C4-2B (cell line): ENCODE measurements around the gene NME5.

Source experiments
- H3K27ac ChIP-seq: fragments of 450-650 bp; 2 replicates; pipeline ENCODE4 v1.5.1; 2017
- CTCF ChIP-seq: fragments of 450-650 bp; conservative IDR thresholded peaks from 2 replicates; pipeline ENCODE4 v1.5.1; 2017; ENCODE audit warnings: mild to moderate bottlenecking
- ZFX ChIP-seq: fragments of 450-650 bp; IDR thresholded peaks from 2 replicates; pipeline ENCODE4 v1.6.1; 2017

The NME5 gene, protein sequence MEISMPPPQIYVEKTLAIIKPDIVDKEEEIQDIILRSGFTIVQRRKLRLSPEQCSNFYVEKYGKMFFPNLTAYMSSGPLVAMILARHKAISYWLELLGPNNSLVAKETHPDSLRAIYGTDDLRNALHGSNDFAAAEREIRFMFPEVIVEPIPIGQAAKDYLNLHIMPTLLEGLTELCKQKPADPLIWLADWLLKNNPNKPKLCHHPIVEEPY

GRCh38 chr5:138138949-138139780 lies at the start of gene NME5:
Gene NME5, minus strand, starts transcription at chr5:138139428. Its CDS starts 648 bp downstream, at chr5:138138780.
- H3K27ac ChIP-seq, result peak within 1 kb of the TSS; percentile 20; the same call in 1 of the 2 replicates
- TF ChIP-seq CTCF, result no peak
- no peak for TF ChIP-seq ZFX

DNA sequence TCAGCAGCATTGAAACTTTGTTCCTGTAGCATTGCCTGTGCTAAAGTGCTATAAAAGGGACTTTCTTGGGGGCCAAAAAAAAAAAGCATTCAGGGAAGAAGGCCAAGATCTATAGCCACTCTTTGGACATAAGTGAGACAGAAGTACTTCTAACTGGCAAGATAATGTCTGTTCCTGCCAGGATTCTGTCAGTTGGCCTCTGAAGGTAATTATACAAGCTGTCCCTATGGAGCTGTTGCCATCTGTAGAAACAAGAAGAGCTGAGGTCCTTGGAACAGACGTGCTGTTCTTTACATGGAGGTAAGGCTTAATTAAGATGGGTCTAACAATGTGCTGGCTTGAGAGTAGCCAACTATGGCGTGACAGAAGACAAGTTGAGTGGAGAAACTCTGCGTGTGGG lies 49.4 kb upstream of the NME5 start:
- no peak overlapping the region for H3K27ac ChIP-seq
- TF ChIP-seq ZFX (no peak), CTCF (no peak)

GRCh38 chr5:138186002-138186447 lies 46.8 kb upstream of the NME5 start:
- TF ChIP-seq ZFX (no peak), CTCF (no peak)

DNA sequence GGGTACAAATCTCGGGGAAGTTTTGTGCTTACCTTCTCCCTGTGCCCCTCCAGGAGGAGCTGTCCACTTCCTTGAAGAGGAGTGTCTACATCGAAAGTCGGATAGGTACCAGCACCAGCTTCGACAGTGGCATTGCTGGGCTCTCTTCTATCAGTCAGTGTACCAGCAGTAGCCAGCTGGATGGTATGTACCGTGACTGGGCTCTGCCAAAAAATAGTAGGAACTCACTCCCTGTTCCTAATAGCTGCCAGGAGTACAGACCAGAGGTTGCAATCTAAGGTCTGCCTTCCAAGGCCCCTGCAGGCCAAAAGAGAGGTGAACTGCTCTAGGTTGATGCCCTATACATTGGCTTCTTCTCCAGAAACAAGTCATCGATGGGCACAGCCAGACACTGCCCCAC lies 43.6 kb upstream of the NME5 start:
- TF ChIP-seq CTCF (no peak), ZFX (no peak)
- no peak overlapping the region for H3K27ac ChIP-seq

More at GRCh38 chr5:138186002-138186447, 46.8 kb upstream of the NME5 start:
- H3K27ac ChIP-seq, result no peak overlapping the region

DNA sequence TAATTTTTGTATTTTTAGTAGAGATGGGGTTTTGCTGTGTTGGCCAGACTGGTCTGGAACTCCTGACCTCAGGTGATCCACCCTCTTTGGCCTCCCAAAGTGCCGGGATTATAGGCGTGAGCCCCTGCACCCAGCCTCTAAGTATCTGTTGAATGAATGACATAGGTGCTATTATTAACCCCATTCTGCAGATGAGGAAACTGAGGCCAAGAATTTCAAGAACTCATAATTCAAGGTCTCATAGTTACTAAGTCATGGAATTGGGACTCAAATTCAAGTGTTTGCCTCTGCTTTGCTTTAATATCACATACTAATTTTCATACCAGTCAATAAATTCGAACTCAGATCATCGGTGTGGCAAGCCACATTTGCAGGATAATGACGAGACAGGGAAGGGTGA lies 41.6 kb upstream of the NME5 start:
- H3K27ac ChIP-seq, result peak overlapping the region; percentile 12; the same call in 1 of the 2 replicates
- TF ChIP-seq ZFX, result no peak
- TF ChIP-seq CTCF, result no peak

GRCh38 chr5:138180183-138180782 lies 41.1 kb upstream of the NME5 start:
- TF ChIP-seq ZFX (no peak), CTCF (peak; percentile 83)
- peak overlapping the region; percentile 12; the same call in 1 of the 2 replicates for H3K27ac ChIP-seq
